ENCODE measurements around the gene DLEC1.

DLEC1 gene

DNA sequence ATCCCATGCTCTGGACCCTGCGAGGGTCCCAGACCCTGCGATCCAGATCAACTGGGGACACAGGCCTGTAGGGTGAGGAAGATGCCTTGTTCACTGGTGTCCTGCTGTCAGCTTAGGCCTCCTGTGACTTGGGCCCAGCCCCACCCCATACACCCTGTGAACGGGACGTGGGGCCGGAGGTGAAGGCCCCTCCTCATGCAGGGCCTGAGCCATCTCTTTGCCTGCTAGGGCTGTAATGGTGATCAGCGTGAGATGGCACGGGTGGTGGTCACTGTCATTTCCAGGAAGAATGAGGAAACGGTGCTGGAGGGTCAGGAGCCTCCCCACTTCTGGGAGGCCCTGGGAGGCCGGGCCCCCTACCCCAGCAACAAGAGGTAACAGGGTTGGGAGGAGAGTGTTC is 36.1 kb upstream of the DLEC1 start:
- DNase-seq: no peak

DNA sequence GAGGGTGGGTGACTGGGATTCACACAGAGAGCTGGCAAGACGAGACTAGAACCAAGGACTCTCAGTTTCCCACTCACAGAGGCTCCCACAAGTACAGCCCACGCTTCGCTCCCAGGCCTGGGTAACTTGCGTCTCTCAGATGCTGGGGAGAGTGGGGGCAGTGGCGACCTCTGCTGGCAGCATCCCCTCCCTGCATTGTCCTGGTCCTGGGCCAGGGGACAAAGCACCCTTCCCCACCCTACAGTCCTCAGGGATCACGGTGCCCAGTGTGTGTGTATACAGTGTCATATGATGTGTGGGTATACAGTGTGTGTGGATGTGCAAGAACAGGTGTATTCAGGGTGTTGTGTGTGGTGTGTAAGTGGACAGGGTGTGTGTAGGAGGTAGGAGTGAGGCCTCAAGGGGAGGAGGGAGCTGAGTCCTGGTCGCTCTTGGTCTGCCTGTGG is 35.6 kb upstream of the DLEC1 start:
- DNase-seq: peak in 1 of 2 experiments; percentile 48

DNA sequence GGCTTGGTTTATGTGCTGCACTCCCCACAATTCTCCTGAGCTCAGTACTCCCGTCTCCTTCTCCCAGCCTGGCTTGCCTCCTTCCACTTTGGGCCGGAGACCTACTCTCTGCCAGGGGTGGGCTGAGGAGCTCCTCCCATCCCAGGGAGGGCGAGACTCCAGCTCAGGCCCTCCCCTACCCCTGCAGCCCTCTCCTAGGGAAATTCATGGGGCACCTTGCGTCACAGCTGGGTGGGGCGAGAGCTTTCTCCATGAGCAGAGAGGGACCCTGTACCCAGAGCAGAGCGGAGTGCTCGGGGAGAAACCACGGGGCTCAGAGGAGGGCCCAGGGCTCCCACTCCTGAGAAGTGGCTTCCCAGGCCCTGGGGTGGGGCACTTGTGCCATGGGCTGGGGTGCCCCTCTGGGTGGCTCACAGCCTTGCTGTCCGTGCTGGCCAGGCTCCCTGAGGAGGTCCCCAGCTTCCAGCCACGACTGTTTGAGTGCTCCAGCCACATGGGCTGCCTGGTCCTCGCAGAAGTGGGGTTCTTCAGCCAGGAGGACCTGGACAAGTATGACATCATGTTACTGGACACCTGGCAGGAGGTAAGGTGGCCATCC is 35.1 kb upstream of the DLEC1 start:
- no peak for DNase-seq

DNA sequence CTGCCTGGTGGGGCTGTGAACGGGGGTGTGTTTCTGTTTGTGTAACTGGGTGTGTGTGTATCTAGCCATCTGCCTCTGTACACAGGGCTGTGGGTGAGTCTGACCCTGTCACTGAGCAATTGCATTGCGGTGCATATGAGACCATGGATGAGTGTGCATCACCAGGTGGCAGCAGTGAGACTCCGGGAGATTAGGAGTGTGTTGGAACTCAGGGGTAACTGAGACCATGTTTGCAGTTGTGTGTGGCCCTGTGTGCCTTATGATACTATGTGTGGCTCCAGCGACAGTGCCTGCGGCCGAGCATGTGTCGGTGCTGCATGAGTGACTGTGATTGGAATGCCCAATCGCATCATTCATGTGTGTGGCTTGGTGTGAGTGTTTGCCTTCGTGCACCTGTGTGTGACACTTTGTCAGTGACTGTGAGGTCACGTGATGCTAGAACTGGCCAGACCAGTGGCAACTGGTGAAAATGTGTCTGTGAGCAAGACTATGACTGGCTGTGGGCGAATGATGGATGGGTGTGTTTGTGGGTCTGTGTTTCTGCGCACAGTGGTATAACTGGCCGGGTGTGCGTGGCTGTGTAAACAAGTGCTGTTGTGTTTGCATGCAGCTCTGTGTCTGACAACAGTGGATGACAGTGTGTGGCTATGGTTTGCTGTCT is 34.5 kb upstream of the DLEC1 start:
- peak in 1 of 2 experiments; percentile 33 for DNase-seq

GRCh38 chr3:38005076-38006020 is 33.7 kb upstream of the DLEC1 start:
- DNase-seq: no peak

- no peak for DNase-seq
Measured at GRCh38 chr3:38006031-38006430, 33.0 kb upstream of the DLEC1 start.

- DNase-seq: no peak
Measured at GRCh38 chr3:38006445-38006995, 32.5 kb upstream of the DLEC1 start.

GRCh38 chr3:38007754-38008090 is 31.3 kb upstream of the DLEC1 start:
- no peak for DNase-seq

DNA sequence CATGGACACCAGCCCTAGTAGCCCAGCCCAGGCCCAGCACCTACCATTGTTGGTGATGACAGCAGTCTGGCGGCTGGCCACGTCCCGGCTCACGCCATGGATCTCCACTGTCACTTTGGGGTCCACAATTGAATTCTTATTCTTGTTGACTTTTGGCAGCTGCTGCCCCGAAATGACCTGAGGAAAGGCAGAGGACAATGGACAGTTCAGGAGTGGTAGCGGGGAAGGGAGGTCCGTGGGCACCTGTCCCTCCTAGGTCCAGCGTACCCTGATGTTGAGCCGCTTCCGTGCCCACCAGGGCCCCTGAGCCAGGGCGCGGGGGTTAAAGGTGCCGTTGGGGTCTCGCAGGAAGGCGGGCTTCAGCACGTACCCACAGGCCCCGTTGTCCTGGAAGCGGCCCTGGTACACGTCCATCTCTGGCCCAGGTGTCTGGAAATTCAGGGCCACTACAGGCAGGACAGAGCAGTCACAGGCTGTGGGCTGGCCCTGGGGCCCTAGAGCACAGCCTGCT is 30.8 kb upstream of the DLEC1 start:
- no peak for DNase-seq

DNA sequence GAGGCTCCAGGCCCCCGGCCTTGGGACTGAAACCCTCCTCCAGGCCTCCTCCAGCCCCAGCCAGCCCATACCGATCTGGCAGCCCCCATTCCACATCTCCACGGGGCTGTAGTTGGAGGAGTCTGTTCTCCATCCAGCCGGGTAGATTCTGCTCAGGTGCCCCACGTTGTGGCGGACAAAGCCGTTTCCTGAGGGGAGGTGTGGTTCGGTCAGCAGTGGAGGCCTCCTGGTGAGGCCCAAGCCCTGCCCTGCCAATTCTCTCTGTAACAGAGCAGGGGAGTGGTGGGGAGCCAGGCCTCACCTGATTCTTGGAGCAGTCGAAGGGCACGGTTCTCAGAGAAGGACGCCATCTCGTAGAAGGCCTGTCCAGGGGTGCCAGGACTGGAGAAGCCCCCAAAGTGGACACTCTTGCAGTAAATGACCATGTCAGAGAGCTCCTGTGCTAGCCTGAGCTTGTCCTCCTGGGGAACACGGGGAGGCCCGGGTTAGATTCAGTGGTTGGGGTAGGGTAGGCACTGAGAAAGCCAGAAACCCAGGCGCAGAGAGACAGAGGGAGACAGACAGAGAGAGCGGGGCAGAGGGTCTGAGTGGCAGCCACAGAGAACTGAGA is 29.9 kb upstream of the DLEC1 start:
- DNase-seq: no peak

DNA sequence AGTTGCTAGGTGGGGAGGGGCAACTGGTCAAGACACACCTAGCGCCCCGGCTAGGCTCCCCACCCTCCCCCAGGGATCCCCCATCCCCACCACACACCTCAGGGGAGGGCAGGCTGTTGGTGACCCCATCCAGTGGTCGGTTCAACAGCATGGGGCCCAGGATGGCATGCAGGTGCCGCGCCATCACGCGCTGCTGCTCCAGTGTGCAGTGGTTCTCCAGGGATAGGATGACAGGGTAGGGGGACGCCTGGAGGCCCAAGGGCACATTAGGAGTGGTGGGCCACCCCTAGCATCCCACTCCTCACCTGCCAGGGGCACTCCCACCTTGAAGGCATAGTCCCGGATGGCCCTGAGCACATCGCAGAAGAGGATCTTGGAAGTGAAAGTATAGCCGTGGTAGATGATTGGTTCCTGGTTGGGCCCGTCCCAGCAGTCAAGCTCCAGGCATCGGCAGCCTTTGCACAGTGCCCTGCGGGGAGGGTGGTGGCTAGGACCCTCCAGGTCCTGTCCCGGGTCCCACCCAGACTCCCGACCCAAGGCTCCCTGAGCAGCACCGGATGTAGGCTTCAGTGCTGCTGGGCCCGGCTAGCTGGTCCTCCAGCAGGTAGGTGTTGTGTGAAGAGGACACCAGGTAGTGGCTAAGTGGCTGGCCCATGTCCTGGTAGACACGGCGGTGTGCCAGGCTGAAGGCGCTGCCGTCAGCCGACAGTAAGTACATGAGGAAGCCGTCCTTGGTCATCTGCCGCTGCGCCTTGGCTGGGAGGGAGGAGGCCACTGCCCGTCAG is 29.0 kb upstream of the DLEC1 start:
- no peak for DNase-seq

- DNase-seq: no peak
Measured at GRCh38 chr3:38011111-38011510, 27.9 kb upstream of the DLEC1 start.

DNA sequence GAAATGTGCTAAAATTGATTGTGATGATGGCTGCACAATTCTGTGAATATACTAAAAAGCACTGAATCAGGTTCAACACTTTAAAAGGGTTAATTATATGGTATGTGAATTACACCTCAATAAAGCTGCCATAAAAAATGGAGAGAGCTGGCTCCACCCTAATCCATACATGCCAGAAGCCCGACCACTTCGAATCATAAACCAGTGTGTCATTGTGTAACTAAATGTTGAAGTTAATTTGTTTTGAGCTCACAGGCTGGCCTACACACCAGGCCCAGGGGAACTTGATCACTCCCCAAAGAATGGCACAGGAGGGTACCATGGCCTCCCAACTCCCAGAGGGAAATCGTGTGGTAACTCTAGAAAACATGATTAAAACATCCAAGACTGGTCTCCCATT is 23.5 kb upstream of the DLEC1 start:
- no peak for DNase-seq

DNA sequence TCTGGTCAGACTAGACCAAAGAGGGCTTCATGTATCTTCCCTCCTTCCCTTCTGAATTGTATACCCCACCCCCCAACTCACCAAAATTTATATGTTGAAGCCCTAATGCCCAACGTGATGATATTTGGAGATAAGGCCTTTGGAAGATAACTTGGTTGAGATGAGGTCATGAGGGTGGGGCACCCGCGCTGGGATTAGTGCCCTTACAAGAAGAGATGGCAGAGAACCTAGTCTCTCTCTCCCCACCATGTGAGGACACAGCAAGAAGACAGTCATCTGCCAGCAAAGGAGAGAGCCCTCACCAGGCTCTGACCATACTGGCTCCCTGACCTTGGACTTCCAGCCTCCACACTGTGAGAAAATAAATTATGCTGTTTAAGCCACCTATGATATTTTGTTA is 23.0 kb upstream of the DLEC1 start:
- DNase-seq: no peak

- no peak for DNase-seq
Measured at GRCh38 chr3:38016410-38016809, 22.6 kb upstream of the DLEC1 start.

GRCh38 chr3:38016847-38017444 is 22.1 kb upstream of the DLEC1 start:
- DNase-seq: no peak

- peak in 1 of 2 experiments; percentile 13 for DNase-seq
Measured at GRCh38 chr3:38017445-38018295, 21.3 kb upstream of the DLEC1 start.

- DNase-seq: no peak
Measured at GRCh38 chr3:38018296-38019266, 20.4 kb upstream of the DLEC1 start.

GRCh38 chr3:38019658-38020341 is 19.2 kb upstream of the DLEC1 start:
- no peak for DNase-seq
